HG02610 (cell line): Measurements from ENCODE around the gene PDE6G.

Experiments used
- ATAC-seq: cut with Tn5 transposase; IDR thresholded peaks from one replicate; pipeline ENCODE4 v1.9.1; 2021; ENCODE audit warnings: mild to moderate bottlenecking, moderate library complexity; ENCODE audit not compliant: unreplicated experiment

The PDE6G gene

GRCh38 chr17:81656118-81656743, at the start of gene PDE6G:
Gene PDE6G, minus strand, starts transcription at chr17:81656542. Its CDS starts 3,237 bp downstream, at chr17:81653305.
- ATAC-seq: no peak

GRCh38 chr17:81705518-81706231, 49.3 kb upstream of the PDE6G start:
- ATAC-seq: no peak

DNA sequence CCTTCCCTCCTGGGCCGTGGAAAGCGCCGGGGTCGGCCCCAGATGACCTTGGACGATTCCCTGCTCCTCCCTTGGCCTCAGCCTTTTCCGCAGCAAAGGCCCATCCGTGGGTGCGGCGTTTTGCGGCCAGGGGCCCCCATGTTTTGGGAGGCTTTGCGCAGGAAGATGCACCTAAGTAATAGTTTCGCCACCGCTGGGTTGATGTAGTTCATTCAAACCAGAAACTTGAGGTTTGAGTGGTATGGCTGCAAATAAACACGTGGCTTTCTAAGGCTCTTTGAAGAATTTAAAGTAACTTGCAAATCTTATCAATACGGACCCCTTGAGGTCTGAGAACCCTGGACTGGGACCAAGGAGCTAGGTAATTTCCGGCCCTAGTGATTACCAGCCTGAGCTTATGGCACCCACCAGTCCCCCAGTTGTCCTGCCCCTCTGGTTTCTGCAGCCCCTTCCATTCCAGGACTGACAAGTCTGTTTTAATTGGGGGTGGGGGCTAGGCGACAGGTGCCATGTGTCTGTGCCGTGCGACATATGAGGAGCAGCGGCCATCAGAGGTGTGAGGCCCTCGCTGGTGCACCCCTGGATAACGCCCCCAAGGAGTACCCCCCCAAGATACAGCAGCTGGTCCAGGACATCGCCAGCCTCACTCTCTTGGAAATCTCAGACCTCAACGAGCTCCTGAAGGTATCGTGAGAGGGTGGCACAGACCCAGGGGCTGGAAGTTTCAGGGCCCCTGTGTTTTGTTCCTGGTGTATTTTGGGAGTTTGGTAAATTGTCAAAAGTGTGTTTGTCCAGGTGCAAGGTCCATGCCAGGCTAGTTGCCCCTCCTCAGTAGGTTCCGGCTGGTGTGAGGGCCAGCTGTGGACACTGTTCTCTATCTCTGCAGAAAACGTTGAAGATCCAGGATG, 47.7 kb upstream of the PDE6G start:
- no peak for ATAC-seq

- ATAC-seq: peak; percentile 79
Observed at GRCh38 chr17:81702934-81703746, 46.8 kb upstream of the PDE6G start, which contains the start of gene MRPL12. Gene MRPL12, plus strand, starts transcription at chr17:81703367. Its CDS starts 135 bp downstream, at chr17:81703502.

DNA sequence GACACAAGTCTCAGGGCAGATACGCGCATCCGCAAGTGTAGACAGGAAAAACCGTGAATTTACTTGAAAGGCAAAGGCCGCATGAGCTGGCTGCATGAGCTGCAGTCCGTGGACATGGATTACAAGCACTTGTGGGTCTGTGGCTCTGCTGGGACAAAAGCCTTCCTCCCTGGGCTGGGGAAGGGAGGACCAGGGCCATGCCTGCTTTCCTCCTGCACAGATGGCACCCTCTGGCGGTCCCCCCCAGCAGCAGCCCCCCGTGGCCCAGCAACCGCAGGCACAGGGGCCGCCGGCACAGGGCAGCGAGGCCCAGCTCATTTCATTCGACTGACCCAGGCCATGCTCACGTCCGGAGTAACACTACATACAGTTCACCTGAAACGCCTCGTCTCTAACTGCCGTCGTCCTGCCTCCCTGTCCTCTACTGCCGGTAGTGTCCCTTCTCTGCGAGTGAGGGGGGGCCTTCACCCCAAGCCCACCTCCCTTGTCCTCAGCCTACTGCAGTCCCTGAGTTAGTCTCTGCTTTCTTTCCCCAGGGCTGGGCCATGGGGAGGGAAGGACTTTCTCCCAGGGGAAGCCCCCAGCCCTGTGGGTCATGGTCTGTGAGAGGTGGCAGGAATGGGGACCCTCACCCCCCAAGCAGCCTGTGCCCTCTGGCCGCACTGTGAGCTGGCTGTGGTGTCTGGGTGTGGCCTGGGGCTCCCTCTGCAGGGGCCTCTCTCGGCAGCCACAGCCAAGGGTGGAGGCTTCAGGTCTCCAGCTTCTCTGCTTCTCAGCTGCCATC, 45.1 kb upstream of the PDE6G start:
- ATAC-seq: no peak

DNA sequence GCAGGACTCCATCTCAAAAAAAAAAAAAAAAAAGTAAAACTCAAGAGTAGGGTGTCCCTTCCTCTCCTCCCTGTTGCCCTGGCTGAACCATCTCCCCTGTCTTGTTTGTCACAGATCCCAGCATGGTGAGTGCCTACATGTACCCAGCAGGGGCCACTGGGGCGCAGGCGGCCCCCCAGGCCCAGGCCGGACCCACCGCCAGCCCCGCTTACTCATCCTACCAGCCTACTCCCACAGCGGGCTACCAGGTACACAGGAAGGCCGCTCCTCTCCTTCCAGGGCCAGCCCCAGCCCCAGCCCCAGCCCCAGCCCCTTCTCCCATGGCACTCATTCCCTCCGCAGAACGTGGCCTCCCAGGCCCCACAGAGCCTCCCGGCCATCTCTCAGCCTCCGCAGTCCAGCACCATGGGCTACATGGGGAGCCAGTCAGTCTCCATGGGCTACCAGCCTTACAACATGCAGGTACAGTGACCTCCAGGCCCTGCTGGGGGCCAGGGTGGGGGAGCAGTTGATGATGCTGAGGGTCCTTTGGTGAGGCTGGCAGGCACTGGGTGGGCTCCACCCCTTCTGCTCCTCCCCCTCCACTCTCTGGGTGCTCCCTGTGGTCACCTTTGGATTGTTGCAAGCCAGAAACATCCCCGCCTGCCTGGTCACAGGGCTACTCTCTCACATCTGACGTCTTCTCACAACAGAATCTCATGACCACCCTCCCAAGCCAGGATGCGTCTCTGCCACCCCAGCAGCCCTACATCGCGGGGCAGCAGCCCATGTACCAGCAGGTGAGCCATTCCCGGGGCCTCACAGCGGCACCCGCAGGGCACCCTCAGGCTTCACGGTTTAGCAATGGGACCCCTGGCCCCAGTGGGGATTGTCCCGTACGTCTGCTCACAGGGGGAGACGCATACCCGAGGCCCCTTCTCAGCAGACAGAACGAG, 44.3 kb upstream of the PDE6G start:
- no peak for ATAC-seq

GRCh38 chr17:81697261-81698044, 41.1 kb upstream of the PDE6G start:
- no peak for ATAC-seq

GRCh38 chr17:81696218-81696941, 40.0 kb upstream of the PDE6G start:
- ATAC-seq: no peak

- no peak for ATAC-seq
Observed at GRCh38 chr17:81695801-81696200, 39.5 kb upstream of the PDE6G start.

DNA sequence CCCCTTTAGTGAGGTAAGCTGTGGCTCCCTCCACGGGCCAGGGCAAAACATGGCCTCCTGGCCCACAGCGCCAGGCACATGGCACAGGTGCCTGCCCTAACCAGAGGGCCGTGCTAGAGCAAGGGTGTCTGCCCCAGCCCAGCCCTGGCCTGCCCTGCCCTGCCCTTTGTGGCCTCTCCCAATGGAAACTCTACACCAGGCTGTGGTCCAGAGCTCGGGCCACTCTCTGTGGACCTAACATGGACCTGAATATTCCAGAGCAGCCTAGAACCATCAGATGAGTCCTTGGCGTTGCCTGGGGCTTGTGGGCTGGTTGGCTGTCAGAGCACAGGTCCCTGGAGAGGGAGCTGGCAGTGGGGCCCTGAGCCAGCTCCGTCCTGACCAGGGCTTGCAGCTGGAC, 38.9 kb upstream of the PDE6G start:
- no peak for ATAC-seq

DNA sequence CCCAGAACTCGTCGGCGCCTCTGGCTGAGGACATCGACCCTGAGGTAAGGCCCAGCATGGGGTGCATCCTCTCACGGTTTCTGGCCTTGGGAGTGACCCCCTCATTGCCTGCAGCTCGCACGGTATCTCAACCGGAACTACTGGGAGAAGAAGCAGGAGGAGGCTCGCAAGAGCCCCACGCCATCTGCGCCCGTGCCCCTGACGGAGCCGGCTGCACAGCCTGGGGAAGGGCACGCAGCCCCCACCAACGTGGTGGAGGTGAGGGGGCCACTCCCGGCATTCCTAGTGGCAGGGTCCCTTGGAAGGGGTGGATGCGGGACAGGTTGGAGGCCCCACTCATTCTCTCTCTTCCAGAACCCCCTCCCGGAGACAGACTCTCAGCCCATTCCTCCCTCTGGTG, 38.5 kb upstream of the PDE6G start:
- no peak for ATAC-seq

DNA sequence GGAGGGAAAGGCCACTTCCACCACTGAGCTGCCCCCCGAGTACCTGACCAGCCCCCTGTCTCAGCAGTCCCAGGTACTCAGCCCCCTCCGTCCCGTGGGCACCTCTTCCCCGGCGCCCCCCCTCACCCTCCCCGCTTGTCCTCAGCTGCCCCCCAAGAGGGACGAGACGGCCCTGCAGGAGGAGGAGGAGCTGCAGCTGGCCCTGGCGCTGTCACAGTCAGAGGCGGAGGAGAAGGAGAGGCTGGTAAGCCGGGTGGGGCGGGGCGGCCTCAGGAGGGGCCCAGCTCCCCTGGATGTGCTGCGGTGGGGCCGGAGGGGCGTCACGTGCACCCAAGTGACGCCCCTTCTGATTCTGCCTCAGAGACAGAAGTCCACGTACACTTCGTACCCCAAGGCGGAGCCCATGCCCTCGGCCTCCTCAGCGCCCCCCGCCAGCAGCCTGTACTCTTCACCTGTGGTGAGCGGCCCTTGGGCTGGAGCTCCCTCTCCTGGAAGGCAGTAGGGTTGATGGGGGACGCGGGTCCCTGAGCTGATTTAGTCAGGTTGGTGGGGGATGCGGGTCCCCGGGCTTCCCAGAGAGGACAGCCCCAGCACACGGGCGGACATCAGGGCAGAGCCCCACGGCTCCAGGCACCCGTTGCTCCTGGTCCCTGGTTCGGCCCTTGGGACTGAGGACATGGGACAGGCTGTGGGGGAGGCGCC, 37.3 kb upstream of the PDE6G start:
- no peak for ATAC-seq

GRCh38 chr17:81691608-81692007, 35.3 kb upstream of the PDE6G start:
- ATAC-seq: no peak

GRCh38 chr17:81691196-81691595, 34.9 kb upstream of the PDE6G start:
- ATAC-seq: no peak

GRCh38 chr17:81690549-81690948, 34.2 kb upstream of the PDE6G start:
- no peak for ATAC-seq

- ATAC-seq: no peak
Observed at GRCh38 chr17:81690066-81690465, 33.7 kb upstream of the PDE6G start.

- no peak for ATAC-seq
Observed at GRCh38 chr17:81688616-81689015, 32.3 kb upstream of the PDE6G start.
